GM18507 (cell line): ENCODE data around the gene TUBB1.
A peak's percentile ranks its signal among the peaks of the same experiment; 100 is the strongest.

ENCODE experiments used
- DNase-seq: peaks from one replicate; pipeline ENCODE4 v3.0.0; 2011; ENCODE audit warnings: low read depth; ENCODE audit not compliant: insufficient read length; ENCODE audit errors: extremely low spot score
- FAIRE-seq: peaks from 2 replicates; lab custom pipeline; 2011; peaks lifted over from hg19 to GRCh38; lab: Jason Lieb, UNC

TUBB1 gene

DNA sequence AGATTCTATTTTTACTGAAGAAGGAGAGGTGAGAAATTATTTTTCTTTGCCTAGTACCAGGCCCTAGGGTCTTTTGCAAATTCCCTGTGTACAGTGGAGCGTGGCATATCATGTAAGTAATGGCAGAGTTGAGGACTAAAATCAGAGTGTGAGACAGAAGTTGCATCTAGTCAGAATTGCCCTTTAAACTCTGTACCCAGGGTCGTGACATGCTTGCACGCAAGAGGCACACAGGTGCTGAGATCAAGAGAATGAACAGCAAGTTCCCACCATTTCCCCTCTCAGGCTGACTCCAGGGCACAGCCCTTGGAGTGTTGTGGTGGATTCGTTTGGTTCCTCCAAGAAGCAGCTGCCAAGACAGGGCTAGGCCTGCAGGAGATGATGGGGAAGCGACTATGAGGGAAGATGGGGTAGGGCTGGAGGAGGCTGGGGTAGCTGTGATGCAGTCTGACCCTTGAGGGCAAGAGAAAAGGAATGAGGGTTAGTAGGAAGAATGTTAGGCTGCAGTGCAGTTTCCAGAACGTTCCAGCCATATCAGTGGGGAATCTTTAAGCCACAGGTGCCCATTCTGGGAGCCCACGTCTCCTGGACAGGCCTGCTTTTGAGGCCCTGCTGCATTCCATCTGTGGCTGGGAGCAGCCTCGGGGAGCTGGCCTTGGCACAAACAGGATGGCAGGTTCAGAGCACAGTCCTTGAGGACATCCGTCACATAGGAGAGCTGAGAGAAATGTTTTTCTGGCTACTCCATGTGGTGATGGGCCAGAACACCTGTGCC lies 31.3 kb upstream of the TUBB1 start:
- no peak for FAIRE-seq

GRCh38 chr20:58988565-58988882 lies 30.7 kb upstream of the TUBB1 start:
- FAIRE-seq (no peak), DNase-seq (no peak)

More for the DNA sequence above, 31.3 kb upstream of the TUBB1 start:
- no peak for DNase-seq

DNA sequence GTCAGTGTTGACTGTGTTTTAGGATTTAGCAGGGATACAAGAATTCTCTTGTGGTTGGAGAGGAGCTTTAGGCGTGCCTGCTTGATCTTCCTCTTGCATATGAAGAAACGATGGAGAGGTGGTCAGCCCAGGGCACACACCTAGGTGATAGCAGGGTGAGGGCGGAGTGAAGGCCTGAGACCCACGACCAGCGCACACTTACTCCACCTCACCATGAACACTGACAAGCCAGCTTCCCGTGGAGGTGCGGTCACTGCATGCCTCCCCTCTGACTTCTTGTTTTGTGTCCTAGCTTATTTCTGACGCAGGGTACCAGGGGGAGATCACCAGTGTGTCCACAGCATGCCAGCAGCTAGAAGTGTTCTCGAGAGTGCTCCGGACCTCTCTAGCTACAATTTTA lies 30.0 kb upstream of the TUBB1 start:
- FAIRE-seq, result no peak
- DNase-seq, result no peak

DNA sequence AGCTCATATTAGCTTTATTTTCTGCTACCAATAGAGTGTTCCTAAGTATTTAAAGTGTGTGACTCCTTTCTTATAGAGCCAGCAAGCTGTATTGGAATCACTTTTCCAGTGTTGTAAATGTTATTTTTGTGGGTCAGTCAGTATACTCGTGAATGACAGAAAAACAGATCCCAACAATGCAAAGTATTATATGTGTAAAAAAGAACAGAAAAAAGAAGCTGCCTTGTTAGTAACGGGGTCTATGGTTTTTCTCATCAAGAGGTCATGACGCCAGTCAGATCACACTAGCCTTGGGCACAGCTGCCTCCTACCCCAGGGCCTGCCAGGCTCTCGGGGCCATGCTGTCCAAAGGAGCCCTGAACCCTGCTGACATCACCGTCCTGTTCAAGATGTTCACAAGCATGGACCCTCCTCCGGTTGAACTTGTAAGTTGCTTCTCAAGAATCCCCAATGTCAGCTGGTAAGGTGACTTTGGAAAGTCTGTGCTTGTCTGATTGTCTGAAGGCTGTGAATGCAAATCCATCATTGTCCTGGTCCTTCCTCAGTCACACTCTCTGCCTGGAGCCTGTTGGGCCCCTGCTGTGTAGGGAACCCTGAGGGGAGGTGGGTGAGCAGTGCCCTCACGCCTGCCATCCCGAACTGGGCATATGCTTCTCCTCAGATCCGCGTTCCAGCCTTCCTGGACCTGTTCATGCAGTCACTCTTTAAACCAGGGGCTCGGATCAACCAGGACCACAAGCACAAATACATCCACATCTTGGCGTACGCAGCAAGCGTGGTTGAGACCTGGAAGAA lies 28.4 kb upstream of the TUBB1 start:
- no peak for FAIRE-seq
- DNase-seq, result no peak

GRCh38 chr20:58991715-58992114 lies 27.5 kb upstream of the TUBB1 start:
- FAIRE-seq (no peak), DNase-seq (no peak)

DNA sequence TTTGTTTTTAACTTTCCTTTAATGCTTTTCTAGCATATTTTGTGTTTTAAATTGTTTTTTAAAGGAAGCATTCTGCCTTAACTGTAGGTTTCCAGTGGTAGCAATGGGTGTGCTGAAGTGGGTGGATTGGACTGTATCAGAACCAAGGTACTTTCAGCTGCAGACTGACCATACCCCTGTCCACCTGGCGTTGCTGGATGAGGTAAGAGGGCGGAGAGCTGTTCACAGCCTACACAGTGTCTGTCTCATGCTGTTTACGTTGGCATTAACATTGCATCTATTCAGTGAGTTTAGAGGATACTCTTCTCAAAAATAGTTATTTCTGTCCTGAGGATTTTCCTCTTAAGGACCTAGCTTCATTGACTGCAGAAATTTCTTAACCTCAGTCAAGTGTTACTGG lies 26.3 kb upstream of the TUBB1 start:
- DNase-seq (no peak), FAIRE-seq (no peak)

DNA sequence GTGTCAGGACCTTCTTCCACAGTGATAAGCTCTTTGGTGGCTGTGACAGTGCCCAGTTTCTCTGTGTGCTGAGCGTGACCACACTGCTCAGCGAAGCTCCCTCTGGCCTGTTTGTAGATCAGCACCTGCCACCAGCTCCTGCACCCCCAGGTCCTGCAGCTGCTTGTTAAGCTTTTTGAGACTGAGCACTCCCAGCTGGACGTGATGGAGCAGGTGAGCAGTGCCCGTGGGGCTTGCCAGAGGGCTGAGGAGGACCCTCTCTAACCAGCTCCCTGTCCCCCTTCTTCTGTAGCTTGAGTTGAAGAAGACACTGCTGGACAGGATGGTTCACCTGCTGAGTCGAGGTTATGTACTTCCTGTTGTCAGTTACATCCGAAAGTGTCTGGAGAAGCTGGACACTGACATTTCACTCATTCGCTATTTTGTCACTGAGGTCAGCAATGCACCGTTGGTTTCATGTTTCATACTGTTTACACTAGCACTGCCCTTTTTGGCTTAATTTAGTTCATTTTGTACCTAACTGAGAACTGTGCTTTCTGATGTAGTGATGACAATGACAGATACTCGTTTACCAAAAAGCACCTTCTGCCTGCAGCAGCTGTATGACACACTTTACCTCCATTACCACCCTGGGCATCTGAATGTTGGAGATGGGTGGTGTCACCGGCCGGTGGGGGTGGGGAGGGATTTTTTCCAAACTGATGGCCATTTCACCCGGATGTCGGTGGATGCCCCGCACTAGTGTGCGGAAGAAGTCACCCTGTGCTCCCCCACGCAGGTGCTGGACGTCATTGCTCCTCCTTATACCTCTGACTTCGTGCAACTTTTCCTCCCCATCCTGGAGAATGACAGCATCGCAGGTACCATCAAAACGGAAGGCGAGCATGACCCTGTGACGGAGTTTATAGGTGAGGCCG lies 25.6 kb upstream of the TUBB1 start:
- peak; percentile 49 for FAIRE-seq

DNA sequence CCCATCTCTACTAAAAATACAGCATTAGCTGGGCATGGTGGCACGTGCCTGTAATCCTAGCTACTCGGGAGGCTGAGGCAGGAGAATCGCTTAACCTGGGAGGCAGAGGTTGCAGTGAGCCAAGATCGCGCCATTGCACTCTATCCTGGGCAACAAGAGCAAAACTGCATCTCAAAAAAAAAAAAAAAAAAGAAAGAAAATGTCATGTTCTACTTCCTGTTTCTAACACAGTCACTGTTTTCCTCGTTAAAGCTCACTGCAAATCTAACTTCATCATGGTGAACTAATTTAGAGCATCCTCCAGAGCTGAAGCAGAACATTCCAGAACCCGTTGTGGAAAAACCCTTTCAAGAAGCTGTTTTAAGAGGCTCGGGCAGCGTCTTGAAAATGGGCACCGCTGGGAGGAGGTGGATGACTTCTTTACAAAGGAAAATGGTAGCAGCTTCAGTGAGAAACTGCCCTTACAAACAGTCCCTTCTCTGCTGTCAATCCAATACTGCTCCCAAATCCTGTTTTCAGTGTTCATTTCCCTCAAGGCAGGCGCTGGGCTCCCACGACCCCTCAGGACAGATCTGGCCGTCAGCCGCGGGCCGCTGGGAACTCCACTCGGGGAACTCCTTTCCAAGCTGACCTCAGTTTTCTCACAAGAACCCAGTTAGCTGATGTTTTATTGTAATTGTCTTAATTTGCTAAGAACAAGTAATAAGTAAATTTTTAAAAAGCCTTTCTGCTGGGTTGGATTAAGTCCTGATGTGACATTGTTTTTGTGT lies 24.7 kb upstream of the TUBB1 start:
- FAIRE-seq (no peak), DNase-seq (no peak)

More for the DNA sequence above, 25.6 kb upstream of the TUBB1 start:
- no peak for DNase-seq

DNA sequence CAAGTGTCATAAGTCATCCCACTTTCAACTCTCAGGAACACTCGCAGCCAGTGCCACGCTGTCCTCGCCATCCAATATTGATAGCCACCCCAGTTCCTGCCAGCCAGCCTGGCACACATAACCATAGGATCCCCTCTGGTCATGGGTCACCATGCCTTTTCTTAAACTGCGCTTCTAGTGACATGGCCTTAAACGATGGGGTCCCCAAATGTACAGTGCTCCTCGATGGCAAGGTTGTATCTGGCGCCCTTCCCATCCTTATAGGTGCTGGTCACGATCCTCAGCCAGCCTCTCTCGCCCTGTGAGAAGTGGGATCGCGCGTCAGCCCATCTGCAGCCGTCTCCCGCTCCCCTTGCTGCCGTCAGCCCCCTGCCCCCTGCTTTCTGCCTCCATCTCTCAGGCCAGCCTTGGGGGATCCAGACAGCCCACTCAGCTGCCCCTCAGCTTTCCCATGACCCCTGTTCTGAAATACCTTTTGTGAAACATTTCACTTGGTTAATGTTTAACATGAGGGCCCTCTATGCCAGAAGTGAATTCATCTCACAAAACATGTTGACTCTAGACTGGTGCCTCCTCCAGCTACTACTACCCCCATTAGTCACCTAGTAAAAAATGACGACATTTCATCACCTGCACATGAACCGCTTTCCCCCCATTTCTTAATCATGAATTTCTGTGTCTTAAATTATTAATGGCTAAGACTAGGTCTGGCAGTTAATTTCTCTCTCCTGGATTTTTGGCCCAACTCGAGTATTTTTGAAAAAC lies 23.6 kb upstream of the TUBB1 start:
- FAIRE-seq, result no peak
- no peak for DNase-seq

- no peak for DNase-seq
- FAIRE-seq, result no peak
These were observed 23.0 kb upstream of the TUBB1 start for GRCh38 chr20:58996226-58996611.

DNA sequence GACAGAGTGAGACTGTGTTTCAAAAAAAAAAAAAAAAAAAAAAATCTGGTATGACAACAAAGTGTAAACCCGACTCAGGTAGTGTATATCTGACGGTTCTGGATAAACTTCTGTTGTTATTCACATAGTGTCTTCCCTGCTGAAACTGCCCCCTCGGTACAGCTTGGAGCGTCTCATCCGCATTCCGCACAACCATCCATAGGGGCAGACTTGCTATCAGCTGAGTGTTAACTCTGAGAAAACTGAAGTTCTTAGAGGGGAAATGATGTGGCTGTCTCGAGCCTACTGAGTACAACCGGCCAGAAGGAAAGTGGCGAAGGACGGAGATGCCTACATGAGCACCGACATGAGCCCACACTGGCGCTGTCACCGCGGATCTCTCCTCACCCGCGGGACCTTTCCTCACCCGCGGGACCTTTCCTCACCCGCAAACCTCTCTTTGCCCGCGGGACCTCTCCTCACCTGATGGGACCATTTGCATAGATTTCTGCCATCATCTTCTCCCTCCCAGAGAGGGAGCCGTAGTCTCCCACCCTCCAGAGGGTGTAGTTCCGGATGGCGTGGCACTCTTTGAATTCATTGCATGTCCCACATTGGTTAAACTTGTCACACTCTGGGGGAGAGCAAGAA lies 22.0 kb upstream of the TUBB1 start:
- FAIRE-seq, result no peak
- DNase-seq, result no peak

DNA sequence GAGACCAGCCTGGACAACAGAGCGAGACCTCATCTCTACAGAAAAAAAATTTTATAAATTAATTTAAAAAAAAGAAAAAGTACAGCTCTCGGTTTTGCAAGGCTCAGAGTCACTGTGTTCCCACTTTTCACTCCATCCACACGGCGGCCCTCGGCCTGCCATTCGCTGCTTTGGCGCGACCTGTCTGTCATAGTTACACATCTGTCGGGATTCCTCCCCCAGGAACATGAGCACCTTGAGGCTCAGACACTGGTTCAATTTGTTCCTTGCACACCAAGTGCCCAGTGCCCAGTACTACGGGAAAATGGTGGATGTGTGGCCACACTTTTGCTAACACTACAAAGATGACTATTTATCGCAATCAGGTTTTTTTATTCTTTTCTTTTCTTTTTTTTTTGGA lies 20.6 kb upstream of the TUBB1 start:
- no peak for FAIRE-seq

GRCh38 chr20:59000326-59000725 lies 18.9 kb upstream of the TUBB1 start:
- FAIRE-seq (no peak), DNase-seq (no peak)

More for the DNA sequence above, 20.6 kb upstream of the TUBB1 start:
- no peak for DNase-seq

DNA sequence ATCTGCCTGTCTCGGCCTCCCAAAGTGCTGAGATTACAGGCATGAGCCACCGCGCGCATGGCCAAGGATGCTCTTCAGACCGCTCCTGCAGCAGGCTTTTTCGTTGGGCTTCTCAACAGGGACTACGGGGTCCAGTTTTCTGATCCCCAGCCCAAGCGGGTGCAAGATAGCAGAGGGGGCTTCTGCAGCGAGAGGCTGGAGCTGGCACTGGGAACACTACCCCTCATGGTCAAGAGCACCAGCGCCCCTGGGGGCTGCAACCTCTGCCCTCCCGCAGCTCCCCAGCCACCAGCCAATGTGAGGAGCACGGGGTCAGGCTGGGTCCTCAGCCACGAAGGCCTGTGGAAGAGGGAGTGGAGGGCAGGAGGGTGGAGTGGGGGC lies 18.2 kb upstream of the TUBB1 start:
- DNase-seq (no peak), FAIRE-seq (no peak)

GRCh38 chr20:59001449-59002171 lies 17.6 kb upstream of the TUBB1 start:
- no peak for FAIRE-seq
- DNase-seq, result no peak

DNA sequence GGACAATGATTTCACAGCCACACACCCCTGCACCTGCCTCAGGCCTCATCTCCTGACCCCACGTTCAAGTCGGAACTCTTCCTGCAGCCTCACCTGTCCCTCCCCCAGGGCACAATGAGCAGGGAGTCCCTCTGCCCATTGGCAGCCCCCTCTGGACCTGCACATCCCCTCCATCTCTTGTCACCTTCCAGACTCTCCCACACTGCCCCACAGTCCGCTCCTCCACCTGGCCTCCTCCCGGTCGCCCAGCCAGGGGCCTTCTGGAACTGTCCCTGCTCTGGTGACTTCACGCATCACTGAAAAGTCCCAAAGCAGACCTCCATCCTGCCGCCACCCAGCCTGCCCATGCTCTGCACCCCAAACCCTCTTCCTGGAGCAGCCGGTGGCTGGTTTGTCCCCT lies 16.8 kb upstream of the TUBB1 start:
- FAIRE-seq (no peak), DNase-seq (no peak)

GRCh38 chr20:59002874-59003399 lies 16.3 kb upstream of the TUBB1 start:
- FAIRE-seq (no peak), DNase-seq (no peak)
